ENCODE data around the gene RRAGD.

Gene RRAGD

GRCh38 chr6:89320012-89320559 lies 92.0 kb downstream of the RRAGD start:
- TF ChIP-seq CTCF (IDR thresholded peaks at IDR 0.05; ENCODE audit: low read length, missing control alignments) = no peak
- no peak overlapping the region for H3K4me3 ChIP-seq (replicated peaks; ENCODE audit: low read depth, low read length)
- no peak for DNase-seq (ENCODE audit: low read depth)

GRCh38 chr6:89317067-89317466 lies 95.0 kb downstream of the RRAGD start:
- H3K4me3 ChIP-seq (replicated peaks; ENCODE audit: low read depth, low read length) = no peak overlapping the region
- DNase-seq (ENCODE audit: low read depth) = no peak
- no peak for TF ChIP-seq CTCF (IDR thresholded peaks at IDR 0.05; ENCODE audit: low read length, missing control alignments)

- TF ChIP-seq CTCF (IDR thresholded peaks at IDR 0.05; ENCODE audit: low read length, missing control alignments) = no peak
- H3K4me3 ChIP-seq (replicated peaks; ENCODE audit: low read depth, low read length) = no peak within 1 kb of the TSS
- no peak for DNase-seq (ENCODE audit: low read depth)
Measured at GRCh38 chr6:89315249-89315885, 96.7 kb downstream of the RRAGD start, which contains the start of gene GABRR2. GABRR2 (minus strand) TSS chr6:89315299; CDS start chr6:89315165, 134 bp downstream.

GRCh38 chr6:89314692-89315091 lies 97.4 kb downstream of the RRAGD start:
- H3K4me3 ChIP-seq (replicated peaks; ENCODE audit: low read depth, low read length) = no peak overlapping the region
- DNase-seq (ENCODE audit: low read depth) = no peak
- TF ChIP-seq CTCF (IDR thresholded peaks at IDR 0.05; ENCODE audit: low read length, missing control alignments) = no peak

Data from fibroblast of pulmonary artery (primary cell).